ENCODE measurements around the gene DMRT1.
"Not testable (repeated sequence)": the region's sequence is repeated elsewhere in the genome, so short reads cannot be mapped to it uniquely, and the experiment has no call there.

Gene DMRT1

GRCh38 chr9:972501-973294 is 131.2 kb downstream of the DMRT1 start:
- no peak for DNase-seq (ENCODE audit: low spot score)

DNA sequence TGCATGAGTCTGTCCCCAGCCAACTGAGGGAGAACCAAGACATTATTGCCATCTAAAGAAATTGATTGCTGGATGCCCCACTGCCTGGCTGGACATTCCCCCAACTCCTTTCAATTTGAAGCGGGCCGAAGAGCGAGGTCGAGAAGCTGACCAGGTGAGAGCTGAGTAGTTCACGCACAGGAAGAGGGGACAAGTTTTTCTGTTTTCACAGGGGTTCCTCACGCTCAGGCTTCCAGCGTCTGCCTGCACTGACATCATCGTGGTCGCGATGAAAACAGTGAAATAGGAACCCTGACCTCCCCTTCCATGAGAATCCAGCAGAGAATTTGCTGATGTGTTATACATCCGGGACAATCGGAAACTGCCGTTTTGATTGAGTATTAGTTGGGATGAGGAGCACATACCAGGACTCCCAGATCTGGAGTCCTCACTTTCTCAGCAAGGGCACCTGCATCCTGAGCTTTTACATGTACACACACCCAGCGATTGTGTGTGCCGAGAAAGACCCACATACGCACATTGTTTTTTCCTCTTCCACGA is 131.9 kb downstream of the DMRT1 start:
- DNase-seq (ENCODE audit: low spot score) = no peak

GRCh38 chr9:974031-974995 is 132.8 kb downstream of the DMRT1 start:
- no peak for DNase-seq (ENCODE audit: low spot score)

GRCh38 chr9:974996-975739 is 133.7 kb downstream of the DMRT1 start:
- no peak for DNase-seq (ENCODE audit: low spot score)

DNA sequence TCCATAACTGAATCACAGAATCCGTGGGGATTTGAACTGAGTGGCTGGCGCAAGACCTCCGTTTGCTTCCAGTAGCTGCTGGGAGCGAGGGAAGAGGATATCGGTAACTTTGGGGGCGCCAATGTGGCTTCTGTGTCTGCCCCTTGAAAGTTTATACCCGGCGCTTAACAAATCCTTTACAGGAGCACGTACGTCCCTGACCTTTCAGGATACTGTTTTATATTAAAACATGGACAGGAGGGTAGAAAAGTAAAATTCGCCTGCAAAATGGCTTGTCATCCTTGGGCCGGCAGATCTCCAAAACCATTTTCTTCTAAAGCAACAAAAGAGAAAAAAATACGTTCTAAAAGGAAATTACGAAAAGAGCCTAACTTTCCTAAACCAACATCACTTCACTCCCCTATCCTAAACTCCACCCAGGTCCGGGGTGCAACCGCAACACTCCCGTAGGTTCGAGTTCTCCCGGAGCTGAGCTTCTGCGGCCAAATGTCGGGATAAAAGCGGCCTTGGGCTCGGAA is 134.3 kb downstream of the DMRT1 start:
- no peak for DNase-seq (ENCODE audit: low spot score)

DNA sequence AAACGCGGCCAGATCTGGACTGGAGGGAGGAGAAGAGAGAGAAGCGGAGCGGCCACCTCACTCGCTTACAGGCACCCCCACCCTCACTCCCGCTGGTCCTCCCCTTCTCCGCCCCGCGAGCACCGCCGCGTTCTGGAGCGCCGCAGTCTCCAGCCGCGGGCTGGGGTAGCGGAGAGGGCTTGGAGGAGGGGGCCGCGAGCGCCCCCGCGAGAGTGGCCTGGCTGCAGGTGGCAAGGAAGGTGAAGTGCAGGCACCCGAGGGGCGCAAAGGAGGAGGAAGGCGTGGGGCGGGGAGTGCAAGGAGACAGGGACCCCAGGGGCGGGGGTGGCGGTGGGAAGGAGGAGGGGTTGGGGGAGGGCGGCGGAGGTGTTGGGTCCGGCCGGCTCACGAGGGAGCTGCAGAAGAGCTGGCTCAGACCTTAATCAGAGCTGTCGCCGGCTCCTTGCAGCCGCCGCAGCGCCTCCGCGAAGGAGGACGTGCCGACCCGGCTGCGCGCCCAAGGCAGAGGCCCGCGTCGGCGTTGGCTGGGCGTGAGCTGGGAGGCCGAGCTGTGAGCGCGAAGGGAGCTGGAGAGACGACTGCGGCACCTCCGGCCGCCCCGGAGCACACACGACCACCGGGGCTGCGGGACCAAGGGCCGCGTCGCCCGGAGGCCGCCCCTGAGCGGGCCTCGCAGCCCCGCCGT is 134.9 kb downstream of the DMRT1 start, which contains the start of gene DMRT3:
DMRT3 (plus strand) TSS at position 398 of the 685 bp plus-strand sequence. CDS start 347 bp downstream, outside the sequence.
- DNase-seq (ENCODE audit: low spot score) = no peak

DNA sequence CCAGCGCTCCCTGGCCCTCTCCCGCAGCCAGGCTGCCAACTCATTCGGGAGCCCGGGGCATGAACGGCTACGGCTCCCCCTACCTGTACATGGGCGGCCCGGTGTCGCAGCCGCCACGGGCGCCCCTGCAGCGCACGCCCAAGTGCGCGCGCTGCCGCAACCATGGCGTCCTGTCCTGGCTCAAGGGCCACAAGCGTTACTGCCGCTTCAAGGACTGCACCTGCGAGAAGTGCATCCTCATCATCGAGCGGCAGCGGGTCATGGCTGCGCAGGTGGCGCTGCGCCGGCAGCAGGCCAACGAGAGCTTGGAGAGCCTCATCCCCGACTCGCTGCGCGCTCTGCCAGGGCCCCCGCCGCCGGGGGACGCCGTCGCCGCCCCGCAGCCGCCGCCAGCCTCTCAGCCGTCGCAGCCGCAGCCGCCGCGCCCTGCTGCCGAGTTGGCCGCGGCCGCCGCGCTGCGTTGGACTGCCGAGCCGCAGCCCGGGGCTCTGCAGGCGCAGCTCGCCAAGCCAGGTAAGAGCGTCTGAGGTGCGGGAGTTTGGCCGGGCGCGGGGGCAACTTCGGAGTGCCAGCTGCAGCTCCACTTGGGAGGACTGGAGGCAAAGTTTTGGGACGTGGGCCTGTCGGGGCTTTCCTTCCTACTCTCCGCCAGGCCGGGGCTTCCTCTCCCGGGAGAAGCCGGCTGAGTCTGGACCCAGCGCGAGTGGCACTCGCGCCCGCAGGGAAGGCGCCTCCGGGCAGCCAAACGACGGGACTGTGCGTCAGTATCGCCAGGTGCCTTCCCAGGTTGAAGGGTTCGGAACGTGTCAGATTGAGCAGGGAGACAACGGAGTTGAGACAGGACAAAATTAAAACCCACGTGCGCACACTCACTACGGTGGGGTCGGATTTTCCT is 135.7 kb downstream of the DMRT1 start:
- no peak for DNase-seq (ENCODE audit: low spot score)

GRCh38 chr9:977838-978830 is 136.6 kb downstream of the DMRT1 start:
- DNase-seq (ENCODE audit: low spot score) = no peak

GRCh38 chr9:979983-980382 is 138.5 kb downstream of the DMRT1 start:
- no peak for DNase-seq (ENCODE audit: low spot score)

DNA sequence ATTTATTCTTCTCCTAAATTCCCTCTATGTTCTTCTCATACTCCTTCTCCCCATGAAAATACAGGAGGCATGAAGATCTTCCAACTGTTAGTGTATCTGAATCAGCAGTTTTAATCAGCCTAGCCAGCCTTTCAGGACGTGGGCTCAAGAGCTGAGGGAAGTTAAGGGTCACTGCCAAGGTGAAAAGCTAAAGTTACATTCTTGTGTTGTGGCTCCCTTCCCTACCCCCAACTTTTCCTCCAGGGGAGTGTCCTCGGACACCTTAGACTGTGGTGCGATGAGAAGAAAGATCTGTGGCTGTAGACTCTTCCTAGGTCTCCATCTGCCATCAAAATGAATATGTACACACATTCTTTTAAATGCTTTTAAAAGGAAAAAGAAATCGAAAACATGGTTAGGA is 139.1 kb downstream of the DMRT1 start:
- no peak for DNase-seq (ENCODE audit: low spot score)

DNA sequence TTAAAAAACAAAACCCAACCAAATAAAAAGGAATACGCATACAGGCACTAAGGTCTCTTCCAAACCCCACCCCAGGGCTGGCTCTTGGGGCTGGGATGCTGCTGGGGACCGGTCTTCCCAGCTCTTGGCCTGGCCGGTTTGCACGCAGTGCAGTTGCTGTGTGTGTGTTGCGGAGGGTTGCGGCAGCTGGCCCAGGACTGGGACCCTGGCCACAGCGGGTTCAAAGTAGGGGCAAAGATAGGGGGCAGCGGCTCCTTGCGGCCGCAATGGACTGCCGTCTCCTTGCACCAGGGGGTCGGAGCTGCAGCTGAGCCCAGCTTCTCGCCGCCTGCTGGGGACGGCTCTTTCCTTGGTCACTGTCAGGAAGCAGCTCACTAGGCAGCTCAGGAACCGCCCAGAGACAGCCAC is 140.0 kb downstream of the DMRT1 start:
- DNase-seq (ENCODE audit: low spot score) = no peak

GRCh38 chr9:982394-983230 is 141.1 kb downstream of the DMRT1 start:
- no peak for DNase-seq (ENCODE audit: low spot score)

DNA sequence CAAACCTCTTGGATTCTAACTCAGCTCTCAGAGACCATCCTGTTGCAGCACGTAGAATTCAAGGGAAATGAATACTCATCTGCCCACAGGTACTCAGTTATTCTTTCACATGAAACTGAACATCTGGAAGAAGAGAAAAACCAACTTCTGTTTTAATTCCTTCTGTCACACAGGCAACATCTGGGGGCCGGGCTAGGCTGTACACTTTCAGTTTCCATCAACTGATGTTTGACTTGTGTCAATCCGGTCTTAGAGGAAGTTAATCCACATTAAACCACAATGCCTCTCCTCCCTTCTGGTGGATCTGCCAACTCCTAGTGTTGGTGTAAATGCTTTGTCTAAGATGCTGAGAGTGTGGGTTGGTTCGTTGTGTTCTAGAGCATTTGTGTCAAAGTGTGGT is 152.5 kb downstream of the DMRT1 start:
- no peak for DNase-seq (ENCODE audit: low spot score)

DNA sequence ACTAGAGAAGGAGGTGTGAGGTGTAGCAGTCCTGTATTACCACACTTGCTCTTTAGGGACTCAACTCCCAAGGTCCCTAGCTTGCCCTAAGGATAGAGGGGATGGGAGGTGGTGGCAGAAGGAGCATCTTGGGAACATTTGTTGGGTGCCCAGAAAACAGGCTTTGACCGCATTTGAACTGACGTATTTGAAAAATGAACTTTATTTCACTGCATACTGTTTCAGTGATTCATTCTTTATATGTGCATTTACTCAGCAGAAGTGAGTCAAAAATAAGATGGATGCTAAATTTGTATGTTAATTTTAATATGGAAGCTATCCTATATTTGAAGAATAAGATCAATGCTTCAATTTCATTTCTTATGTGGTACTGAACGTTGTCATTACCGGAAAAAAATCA is 153.7 kb downstream of the DMRT1 start:
- no peak for DNase-seq (ENCODE audit: low spot score)

DNA sequence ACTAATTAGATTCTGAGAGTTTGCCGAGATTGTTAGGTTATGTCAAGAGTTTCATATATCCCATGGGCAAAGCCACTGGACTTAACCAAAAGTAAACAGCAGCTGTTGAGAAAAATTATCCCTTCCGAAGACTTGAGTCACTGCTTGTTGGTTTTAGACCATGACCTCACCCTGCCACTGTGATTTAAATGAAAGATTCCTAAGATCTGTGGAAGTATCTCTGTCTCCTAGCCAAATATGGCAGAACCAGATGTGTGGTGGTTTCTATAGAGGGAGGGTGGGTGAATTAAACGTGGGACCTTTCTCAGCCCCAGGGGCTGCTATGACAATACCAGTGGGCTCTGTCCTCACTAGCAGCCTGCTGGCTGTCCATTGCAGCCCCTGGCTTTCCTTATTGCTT is 154.3 kb downstream of the DMRT1 start:
- no peak for DNase-seq (ENCODE audit: low spot score)

GRCh38 chr9:998299-999110 is 157.0 kb downstream of the DMRT1 start:
- not testable (repeated sequence) for DNase-seq (ENCODE audit: low spot score)

- DNase-seq (ENCODE audit: low spot score) = no peak
Observed at GRCh38 chr9:1001838-1002237, 160.3 kb downstream of the DMRT1 start.
